Skeletal muscle tissue (tissue), 4 donors: Measurements from ENCODE around the gene VOPP1. TPM values are rescaled to one million over a fixed set of nuclear protein-coding genes. Genes with fewer than 3 reads are reported as not detected.

Experiments used
- H3K27ac ChIP-seq: one replicate; pipeline ENCODE4 v1.7.0; 2013; ENCODE audit warnings: mild to moderate bottlenecking, low read depth, low read length, inconsistent platforms
- H3K27me3 ChIP-seq, 3 donors: one replicate each; pipeline ENCODE4 v1.7.0; 2013; ENCODE audit warnings: low read length in 3 of 3; ENCODE audit not compliant: control insufficient read depth in 3 of 3, insufficient read depth in 3 of 3
- H3K36me3 ChIP-seq, 3 donors: one replicate each; pipeline ENCODE4 v1.7.0; 2013; ENCODE audit warnings: low read length in 3 of 3; ENCODE audit not compliant: control insufficient read depth in 3 of 3, insufficient read depth in 3 of 3
- H3K4me1 ChIP-seq, 3 donors: one replicate each; pipeline ENCODE4 v1.7.0; 2013; ENCODE audit warnings: low read length in 3 of 3, mild to moderate bottlenecking in 3 of 3; ENCODE audit not compliant: control insufficient read depth in 3 of 3, insufficient read depth in 3 of 3
- H3K4me3 ChIP-seq, 3 donors: one replicate each; pipeline ENCODE4 v1.7.0; 2013; ENCODE audit warnings: low read length in 3 of 3
- H3K9ac ChIP-seq, 3 donors: one replicate each; pipeline ENCODE4 v1.7.0; 2013; ENCODE audit warnings: low read length in 3 of 3, mild to moderate bottlenecking in 3 of 3, moderate library complexity in 2 of 3, low read depth in 1 of 3
- H3K9me3 ChIP-seq, 3 donors: one replicate each; pipeline ENCODE4 v1.7.0; 2013; ENCODE audit warnings: low read length in 3 of 3; ENCODE audit not compliant: control insufficient read depth in 3 of 3
- total RNA-seq: library from RNA; depleted of rRNA; stranded (reverse); fragments of >200 nt; gene quantifications from one replicate; pipeline ENCODE4 v1.2.3, GENCODE V29; 2014
- donor health status: Osteomylitis.

VOPP1 gene
- total RNA-seq, 1 donor from 2014 or later: 23.5 TPM

DNA sequence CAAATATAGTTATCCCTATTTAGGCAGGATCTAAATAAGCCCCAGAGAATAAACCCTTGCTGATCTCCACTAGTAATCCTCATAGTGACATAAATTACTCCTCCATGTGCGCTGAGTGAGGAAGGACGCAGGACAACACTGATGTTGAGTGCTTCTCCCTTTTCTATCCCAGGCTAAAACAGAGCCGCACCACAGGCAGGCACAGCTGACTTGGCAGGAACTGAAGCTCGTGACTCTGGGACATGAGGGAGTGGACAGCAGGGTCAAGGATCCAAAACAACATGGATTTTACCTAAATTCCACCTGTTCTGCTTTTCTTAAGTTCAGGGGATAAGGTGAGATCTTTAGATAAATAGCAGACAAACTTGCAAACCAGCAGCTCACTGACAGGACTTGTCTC is 46.0 kb downstream of the VOPP1 start:
- H3K4me1 ChIP-seq: peaks cover 38 to 55% (median 49%) of the 10 kb centered on the region in 3 donors
- peak overlapping the region; percentile 31 for H3K27ac ChIP-seq
- no peaks in the 10 kb centered on the region for H3K36me3 ChIP-seq
- peak overlapping the region in 2 of 3 donors; percentile 24 to 25 for H3K4me3 ChIP-seq
- peak overlapping the region in 1 of 3 donors; percentile 47 for H3K9ac ChIP-seq
- H3K9me3 ChIP-seq: no peaks in the 10 kb centered on the region
- H3K27me3 ChIP-seq: no peaks in the 10 kb centered on the region

DNA sequence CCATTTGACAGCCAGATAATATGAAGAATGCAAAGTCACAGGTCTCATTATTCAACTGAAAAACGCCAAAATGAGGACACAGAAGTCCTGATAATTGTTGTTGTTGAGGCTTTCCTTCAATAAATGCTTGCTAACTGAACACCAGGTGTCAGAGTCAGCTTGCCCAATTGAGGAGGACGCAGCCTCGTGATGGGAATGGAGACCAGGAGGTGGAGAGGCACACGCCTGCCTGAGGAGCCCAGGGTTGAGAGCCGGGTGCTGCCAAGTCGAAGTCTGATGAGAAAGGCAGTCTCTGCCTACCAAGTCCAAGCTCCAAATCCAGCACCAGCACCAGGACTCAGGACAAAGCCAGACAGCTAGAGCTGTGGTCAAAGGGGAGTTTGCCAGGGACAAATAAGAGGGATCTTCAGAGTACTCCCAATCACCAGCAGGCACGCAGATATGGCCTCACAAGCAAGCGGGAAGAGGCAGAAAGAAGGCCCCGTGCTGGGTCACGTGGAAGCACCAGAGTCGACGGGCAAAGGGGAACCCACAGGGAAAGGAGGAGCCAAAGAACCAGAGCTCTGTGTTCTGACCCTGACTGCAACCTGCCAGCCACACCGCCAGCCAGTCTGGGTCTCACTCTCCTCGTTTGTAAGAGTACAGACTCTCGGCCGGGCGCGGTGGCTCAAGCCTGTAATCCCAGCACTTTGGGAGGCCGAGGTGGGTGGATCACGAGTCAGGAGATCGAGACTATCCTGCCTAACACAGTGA is 47.6 kb downstream of the VOPP1 start:
- H3K4me1 ChIP-seq: peaks cover 38 to 59% (median 51%) of the 10 kb centered on the region in 3 donors
- peaks cover 0 to 5% (median 3%) of the 10 kb centered on the region in 3 donors for H3K36me3 ChIP-seq
- no peak overlapping the region for H3K4me3 ChIP-seq
- H3K27ac ChIP-seq: no peak overlapping the region
- H3K27me3 ChIP-seq: no peaks in the 10 kb centered on the region
- H3K9me3 ChIP-seq: no peaks in the 10 kb centered on the region
- no peak overlapping the region for H3K9ac ChIP-seq

DNA sequence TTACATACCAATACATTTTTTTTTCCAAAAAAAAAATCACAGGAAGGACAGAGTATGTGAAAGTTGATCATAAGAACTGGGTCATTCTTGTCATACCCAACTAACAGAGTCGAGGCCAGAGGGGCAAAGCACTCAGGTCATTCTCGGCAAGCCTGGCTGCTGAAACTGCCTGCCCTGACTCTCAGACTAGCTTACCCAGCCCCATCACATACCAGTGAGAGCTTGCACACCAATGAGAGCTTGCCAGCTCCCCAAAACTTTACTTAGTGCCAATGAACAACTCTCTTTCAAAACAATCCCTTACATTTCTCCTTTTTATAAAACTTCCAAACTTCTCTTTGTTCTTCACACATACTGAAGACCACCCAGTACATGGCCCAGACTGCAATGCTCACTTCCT is 48.9 kb downstream of the VOPP1 start:
- Histone ChIP-seq H3K9me3 (no peaks in the 10 kb centered on the region), H3K4me3 (no peak overlapping the region), H3K4me1 (peaks cover 38 to 59% (median 51%) of the 10 kb centered on the region in 3 donors), H3K9ac (no peak overlapping the region), H3K27me3 (no peaks in the 10 kb centered on the region), H3K27ac (no peak overlapping the region), H3K36me3 (peaks cover 0 to 11% (median 8%) of the 10 kb centered on the region in 3 donors)

DNA sequence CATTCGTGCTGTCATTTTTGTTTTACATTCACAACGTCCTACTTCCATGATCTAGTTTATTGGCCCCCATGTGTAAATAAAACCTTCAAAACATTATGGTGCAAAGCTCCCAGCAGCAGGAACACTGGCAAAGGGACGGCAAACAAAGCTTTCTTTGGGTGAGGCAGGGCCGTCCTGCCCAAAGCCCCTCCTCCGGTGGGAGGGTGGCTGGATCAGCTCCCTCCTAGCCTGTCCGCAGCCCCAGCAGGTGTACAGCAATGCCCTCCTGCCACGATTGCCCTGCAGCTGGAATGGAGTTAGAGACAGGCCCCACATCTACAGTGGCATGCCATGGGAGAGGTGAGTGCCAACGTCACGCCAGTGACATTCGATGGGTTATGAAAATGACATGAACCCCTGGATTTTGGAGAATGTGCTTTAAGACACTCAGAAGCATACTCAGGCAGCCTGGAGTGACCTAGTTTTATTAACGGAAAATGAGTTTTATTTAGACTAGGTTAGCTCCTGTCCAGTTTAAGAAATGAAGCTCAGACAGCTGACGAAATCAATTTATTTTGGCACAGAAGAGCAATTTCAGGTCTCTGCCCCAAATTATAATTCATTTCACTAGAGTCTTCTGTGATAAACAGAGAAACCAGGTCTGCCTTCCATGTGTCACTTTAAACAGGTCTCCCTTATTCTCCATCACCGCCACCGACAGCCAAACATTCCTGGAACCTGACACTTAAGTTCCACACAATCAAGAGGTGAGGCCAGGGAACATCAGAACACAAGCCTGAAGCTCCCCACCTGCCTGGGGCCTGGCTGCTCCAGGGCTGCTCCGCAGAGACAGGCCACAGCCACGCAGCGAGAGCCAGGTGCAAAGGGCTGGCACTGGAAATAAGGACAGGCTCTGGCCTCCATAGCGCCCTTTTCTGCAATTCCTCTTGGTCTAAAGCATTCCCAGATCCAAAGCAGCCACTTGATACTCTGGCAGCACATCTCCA is 50.1 kb downstream of the VOPP1 start:
- no peaks in the 10 kb centered on the region for H3K27me3 ChIP-seq
- no peaks in the 10 kb centered on the region for H3K9me3 ChIP-seq
- H3K4me3 ChIP-seq: peak overlapping the region in 2 of 3 donors; percentile 12 to 29
- peaks cover 8 to 18% (median 15%) of the 10 kb centered on the region in 3 donors for H3K36me3 ChIP-seq
- peak overlapping the region; percentile 28 to 66 (median 57) for H3K9ac ChIP-seq
- H3K27ac ChIP-seq: peak overlapping the region; percentile 55
- H3K4me1 ChIP-seq: peaks cover 38 to 65% (median 58%) of the 10 kb centered on the region in 3 donors

DNA sequence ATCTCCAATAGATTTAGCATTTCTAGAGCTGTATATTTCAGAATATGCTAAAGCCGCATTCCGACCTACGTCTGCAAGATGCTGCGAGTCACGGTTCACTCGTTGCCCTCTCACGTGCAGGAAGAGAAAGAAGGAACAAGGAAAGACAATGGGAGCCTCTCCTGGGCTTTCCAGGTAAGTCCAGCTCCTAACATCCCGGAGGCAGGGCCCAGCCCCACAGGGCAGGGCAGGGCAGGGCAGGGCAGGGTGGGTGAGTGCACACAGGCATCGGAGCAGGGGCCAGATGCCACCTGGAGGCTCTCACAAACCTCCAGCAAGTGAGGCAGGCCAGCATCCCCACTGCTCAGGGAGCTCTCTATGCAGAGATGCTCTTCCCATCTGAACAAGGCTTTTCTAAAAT is 50.8 kb downstream of the VOPP1 start:
- H3K9ac ChIP-seq: peak overlapping the region in 2 of 3 donors; percentile 0 to 66
- no peaks in the 10 kb centered on the region for H3K27me3 ChIP-seq
- H3K4me1 ChIP-seq: peaks cover 35 to 61% (median 56%) of the 10 kb centered on the region in 3 donors
- no peaks in the 10 kb centered on the region for H3K9me3 ChIP-seq
- H3K36me3 ChIP-seq: peaks cover 9 to 18% (median 16%) of the 10 kb centered on the region in 3 donors
- no peak overlapping the region for H3K27ac ChIP-seq
- no peak overlapping the region for H3K4me3 ChIP-seq

DNA sequence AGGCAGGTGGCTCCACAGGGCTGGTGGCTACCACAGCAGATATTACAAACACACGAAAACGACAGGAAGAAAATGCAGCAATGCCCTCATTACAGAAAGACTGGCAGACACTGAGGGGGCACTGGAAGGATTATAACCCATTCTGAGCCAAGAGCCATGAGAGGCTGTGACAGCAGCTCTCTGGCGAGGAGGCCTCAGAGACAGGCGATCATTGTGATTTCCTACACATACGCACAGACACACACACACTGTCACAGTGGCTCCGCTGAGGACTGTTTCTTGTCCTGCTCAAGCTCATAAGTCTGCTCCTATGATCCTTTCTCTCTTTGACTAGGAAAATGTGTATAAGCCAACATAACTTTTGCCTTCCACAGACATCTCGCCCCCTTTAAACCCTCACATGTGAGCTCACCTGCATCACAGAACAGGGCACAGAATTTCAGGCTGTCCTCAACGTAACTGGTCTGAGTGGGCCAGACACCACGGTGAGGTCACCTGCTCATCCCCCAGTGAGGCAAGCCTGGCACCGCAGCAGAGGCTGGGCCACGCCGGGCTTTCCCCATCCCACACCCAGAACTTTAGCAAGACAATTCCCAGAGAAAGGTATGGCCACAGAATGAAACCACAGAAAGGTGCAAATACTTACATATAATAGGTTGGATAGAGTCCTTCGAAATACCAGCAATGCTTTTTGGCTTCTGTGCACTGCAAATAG is 51.7 kb downstream of the VOPP1 start:
- Histone ChIP-seq H3K4me3 (no peak overlapping the region), H3K36me3 (peaks cover 9 to 18% (median 16%) of the 10 kb centered on the region in 3 donors), H3K4me1 (peaks cover 36 to 62% (median 57%) of the 10 kb centered on the region in 3 donors), H3K9ac (no peak overlapping the region), H3K27ac (no peak overlapping the region), H3K27me3 (no peaks in the 10 kb centered on the region), H3K9me3 (no peaks in the 10 kb centered on the region)

DNA sequence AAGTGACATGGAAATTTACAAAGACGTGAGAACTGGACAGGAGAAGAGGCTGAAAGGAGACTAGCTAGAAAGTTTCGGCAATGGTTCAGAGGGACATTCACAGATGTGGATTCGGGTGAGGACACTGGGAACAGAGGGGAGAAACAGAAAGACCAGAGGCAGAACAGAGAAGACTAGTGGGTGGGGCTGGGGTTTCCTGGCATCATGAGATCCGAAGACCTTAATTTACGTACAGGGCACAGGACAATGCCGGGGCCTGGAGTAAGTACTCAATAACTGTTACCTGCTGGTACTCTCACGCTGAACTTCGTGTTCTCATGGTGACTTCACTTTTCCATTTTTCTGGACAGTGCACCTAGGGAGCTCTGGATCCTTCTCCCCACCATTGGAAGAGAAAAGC is 53.5 kb downstream of the VOPP1 start:
- peaks cover 9 to 25% (median 16%) of the 10 kb centered on the region in 3 donors for H3K36me3 ChIP-seq
- no peak overlapping the region for H3K9ac ChIP-seq
- no peaks in the 10 kb centered on the region for H3K27me3 ChIP-seq
- no peaks in the 10 kb centered on the region for H3K9me3 ChIP-seq
- no peak overlapping the region for H3K27ac ChIP-seq
- H3K4me3 ChIP-seq: no peak overlapping the region
- H3K4me1 ChIP-seq: peaks cover 40 to 66% (median 59%) of the 10 kb centered on the region in 3 donors

DNA sequence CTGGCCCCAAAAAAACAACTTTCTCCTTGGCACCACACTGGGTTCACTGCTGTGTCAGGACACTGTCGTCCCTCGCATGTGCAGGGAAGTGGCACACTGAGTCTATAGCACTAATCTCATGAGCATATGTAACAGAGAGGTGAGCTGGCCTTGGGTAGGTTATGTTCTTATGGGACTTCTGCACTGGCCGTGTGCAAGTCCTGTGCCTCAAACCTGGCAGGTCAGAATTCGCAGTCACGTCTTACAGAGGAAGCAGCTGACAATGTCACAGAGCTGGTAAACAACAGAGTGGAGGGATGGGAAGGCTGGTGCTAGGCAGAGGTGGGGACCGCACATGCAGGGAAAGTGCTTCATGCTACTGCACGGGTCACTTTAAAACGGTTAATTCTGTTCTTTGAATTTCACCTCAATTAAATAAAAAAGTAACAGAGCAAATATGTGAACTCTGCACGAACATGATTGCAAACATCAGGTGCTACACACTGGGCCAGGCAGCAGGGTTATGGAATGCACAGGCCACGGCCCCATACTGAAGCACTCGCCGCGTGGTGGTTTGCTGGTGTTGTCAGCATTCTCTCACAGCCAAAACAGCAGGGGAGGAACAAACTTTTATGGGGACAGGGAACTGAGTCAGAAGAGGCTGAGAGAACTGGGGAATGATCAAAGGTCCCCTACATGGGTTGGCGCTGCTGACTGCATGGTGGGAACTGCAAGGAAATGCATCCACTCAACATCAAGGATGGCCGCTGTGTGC is 54.2 kb downstream of the VOPP1 start:
- Histone ChIP-seq H3K9me3 (no peaks in the 10 kb centered on the region), H3K4me1 (peaks cover 37 to 59% (median 54%) of the 10 kb centered on the region in 3 donors), H3K4me3 (no peak overlapping the region), H3K36me3 (peaks cover 9 to 26% (median 19%) of the 10 kb centered on the region in 3 donors), H3K27me3 (no peaks in the 10 kb centered on the region), H3K27ac (no peak overlapping the region), H3K9ac (no peak overlapping the region)

DNA sequence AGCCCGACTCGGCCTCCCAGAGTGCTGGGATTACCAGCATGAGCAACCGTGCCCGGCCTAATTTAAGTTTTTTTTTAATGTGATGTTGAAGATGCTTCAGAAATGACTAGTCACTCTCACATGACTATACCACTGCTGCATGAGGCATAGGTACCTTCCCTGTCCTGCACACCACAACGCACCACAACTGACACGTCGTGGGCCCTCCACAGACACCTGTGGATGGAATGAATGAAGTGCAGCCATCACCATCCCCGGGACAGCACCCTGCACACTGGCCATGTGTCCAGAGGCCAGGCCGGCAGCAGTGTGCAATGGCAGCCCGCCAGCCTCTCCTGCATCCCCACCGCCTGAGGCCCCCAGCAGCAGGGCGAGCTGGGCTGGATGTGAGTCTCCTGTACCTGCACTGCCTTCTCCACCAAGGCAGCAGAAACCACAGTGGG is 55.1 kb downstream of the VOPP1 start:
- no peak overlapping the region for H3K4me3 ChIP-seq
- H3K9me3 ChIP-seq: no peaks in the 10 kb centered on the region
- H3K27me3 ChIP-seq: no peaks in the 10 kb centered on the region
- peaks cover 11 to 27% (median 21%) of the 10 kb centered on the region in 3 donors for H3K36me3 ChIP-seq
- H3K27ac ChIP-seq: no peak overlapping the region
- H3K4me1 ChIP-seq: peaks cover 28 to 50% (median 45%) of the 10 kb centered on the region in 3 donors
- no peak overlapping the region for H3K9ac ChIP-seq
